CD4-positive, alpha-beta T cell treated with Interleukin-4 for 1 hour (primary cell): Measurements from ENCODE around the gene PTPN7.
"Not testable (repeated sequence)": the region's sequence is repeated elsewhere in the genome, so short reads cannot be mapped to it uniquely, and the experiment has no call there.

ENCODE experiments used
- DNase-seq, 2 donors: peaks; one replicate each; pipeline ENCODE4 v3.0.0-alpha.2; 2020 to 2022

PTPN7 gene

DNA sequence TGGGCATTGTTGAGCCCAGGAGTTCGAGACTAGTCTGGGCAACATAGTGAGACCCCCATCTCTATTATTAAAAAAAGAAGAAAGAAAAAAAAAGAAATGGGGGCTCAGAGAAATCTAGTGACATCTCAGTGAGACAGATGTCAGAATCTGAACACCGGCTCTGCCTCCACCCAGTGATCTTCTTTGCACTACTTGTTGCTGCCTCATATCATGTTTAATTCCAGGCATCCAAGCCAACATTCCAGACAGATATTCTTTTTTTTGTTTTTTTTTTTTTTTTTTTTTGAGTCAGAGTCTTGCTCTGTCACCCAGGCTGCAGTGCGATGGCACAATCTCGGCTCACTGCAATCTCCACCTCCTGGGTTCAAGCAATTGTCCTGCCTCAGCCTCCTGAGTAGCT lies 10.8 kb downstream of the PTPN7 start:
- no peak for DNase-seq

DNA sequence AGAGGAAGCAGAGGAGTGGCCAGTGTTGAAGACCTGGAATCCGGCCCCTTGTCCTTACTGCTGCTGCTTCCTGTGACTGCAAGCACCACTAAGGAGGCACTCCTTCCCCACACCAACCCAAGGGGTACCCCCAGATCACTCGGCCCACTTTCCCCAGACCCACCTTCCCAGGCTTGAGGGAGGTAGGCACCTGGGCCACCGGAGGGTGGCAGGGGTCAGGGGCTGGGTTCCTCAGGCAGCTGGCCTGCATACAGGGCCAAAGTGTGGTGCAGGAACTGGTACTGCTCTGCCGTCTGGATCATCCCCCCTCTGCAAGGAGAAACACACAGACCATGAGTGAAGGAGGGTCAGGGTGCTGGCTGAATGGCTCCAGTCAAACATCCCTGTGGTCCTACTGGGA lies 12.0 kb downstream of the PTPN7 start:
- DNase-seq: no peak

DNA sequence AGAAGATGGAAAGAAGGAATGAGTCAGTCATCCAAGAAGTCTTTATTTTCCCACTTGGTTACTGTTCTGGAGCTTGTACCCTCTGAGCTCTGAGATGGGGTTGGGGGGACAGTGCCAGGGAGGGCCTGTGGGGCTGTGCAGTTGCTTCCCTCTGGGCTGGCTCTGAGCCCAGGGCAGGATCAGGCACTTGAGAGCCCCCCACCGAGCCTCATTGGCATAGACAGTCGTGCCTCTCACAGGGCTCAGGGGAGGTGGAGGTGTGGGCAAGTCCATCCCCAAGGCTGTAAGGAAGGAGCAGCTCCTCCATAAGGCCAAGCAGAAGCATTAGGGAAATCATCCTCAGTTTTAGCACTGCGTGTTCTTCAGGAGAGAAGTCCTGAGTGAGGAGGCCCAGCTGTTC lies 13.4 kb downstream of the PTPN7 start:
- DNase-seq: no peak

DNA sequence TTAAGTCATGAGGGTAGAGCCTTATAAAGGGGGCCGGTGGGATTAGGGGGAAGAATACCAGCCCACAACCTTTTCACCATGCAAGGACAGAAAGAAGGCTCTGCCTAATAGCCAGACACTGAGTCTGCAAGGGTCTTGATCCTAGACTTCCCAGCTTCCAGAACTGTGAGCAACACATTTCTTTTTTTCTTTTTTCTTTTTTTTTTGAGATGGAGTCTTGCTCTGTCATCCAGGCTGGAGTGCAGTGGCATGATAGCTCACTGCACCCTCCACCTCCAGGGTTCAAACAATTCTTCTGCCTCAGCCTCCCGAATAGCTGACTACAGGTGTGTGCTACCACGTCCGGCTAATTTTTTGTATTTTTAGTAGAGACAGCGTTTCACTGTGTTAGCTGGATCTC lies 14.1 kb downstream of the PTPN7 start:
- DNase-seq: no peak

DNA sequence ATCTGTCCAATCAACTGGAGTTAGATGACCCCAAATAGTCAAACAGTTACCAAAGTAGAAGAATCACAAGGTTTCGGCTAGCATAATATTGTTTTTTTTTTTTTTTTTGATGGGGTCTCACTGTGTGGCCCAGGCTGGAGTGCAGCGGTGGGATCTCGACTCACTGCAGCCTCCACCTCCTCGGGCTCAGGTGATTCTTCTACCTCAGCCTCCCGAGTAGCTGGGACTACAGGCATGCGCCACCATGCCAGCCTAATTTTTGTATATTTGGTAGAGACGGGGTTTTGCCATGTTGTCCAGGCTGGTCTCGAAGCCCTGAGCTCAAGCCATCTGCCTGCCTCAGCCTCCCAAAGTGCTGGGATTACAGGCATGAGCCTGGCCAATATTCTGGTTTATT lies 14.7 kb downstream of the PTPN7 start:
- peak in 1 of 2 donors; percentile 17 for DNase-seq

DNA sequence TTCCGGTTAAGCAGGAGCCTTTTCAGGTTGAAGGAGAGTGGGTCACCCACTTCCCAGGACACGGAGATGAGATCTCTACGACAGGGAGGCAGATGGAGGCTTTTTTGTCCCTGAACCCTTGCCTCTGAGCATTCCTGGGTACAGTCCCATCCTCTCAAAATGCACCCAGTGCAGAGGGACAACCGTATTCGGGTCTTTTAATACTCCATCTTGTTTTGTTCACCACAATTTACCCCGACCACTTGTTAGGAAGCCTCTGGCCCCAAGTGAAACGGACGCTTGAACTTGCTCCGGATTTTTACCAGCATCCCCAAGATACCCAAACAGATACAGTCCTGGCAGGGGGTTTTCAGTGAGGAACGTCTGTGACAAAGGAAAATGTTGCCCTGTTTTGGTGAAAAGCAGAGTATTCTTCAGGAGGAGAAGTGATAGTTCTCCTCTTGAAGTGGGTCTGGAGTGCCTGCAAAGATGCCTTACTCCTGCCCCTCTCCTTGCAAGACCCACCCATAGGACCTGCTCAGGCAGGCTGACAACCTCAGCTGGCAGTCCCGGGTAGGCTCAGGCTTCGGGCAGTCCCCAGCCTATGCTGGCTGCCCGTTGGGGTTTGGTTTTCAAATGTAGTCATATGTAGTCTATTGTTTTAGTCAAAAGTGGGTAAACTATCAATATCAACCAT lies 15.2 kb downstream of the PTPN7 start:
- DNase-seq: peak; percentile 33 to 43

DNA sequence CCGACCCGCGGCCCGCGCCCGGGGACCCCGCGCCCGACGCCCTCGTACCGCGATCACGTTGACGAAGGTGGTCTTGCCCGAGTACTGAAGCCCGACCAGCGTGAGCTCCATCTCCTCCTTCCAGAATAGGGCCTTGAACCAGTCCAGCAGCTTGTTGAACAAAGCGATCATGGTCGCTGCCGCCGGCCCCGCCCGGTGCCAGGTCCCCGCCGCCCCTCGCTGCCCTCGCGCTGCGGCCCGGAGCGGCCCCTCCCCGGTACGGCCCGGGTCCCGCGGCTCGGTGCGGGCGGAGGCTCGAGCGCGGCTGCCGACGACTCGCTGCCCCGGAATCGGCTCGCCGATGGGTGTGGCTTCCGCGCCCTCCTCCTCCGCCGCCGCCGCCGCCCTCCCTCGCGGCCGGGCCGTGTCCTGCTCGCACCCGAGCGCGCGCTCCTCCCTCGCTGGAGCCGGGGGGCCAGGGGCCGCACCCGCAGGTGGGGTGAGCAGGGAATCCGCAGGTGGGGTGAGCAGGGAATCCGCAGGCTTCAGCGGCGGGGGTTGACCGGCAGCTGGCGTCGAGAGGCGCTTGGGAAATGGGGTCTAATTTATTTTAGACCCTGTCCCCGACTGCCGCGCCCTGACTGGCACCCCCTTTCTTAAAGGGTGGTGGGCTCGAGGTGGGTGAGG lies 15.9 kb downstream of the PTPN7 start, which contains the start of gene ARL8A:
Gene ARL8A, minus strand, starts transcription at position 336 of the 666 bp plus-strand sequence. Its CDS starts 165 bp downstream, at position 171.
- DNase-seq: peak; percentile 62 to 66

DNA sequence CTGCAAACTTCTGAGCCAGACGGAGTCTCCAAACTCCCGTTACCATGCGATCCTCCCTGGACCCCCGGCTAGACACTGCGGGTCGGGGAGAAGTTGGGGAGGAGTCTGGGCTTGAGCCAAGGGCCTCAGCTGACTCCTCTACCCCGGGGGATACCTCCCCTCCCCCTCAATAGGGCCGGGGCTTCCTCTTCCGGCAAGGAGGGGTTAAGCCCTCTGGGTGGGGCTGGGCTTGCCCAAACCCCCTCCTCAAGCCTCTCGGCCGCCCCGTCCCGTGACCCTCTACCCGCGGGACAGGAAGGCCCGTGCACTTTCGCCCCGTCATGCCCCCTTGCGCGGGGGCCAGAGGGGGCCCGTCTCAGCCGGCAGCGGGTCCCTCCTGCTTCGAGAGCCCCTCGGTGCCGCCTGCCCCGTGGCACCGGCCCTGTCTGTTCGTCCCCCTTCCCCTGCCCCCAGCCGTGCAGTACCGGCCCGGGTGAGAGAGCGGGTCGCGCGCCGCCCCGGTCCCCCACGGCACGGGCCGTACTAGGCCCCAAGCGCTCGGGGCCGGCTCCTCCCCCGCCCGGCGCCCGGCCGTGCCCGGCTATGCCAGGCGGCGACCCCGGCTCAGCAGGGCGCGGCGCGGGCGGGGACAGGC lies 16.5 kb downstream of the PTPN7 start:
- DNase-seq: peak in 1 of 2 donors; percentile 41

DNA sequence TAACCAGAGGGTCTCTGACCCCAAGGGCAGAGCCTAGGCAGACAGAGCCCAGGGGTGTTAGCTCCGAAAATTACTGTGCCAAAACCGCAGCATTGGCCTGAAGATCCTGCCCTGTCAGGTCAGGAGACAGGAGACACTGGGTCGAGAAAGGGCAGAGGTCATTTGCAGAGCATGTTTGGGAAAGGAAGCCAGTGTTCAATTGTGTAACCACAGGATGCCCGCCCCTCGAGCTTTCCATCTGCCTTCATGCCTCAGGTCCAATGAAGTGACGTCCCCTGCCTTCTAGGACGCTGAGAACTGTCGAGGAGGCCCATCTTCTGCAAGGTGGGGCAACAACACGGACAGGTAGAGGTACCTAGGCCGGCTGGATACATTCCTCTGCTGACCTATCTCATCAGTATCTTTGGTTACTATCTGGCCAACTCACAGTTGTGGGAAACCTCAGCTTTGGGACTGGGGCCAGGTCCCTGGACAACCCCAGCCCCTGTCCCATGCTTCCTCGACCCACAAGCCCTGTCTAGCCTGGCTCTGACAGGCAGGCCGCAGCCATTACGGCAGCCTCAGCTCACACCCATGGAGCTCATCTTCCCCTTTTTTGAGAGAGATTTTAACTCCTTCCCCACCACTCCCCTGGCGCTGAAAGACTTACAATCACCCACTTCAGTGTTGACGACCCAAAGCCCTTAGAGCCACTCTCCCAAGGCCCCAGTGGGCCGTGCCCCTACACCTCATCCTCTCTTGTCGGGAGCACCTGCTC lies 17.2 kb downstream of the PTPN7 start:
- DNase-seq: peak; percentile 33 to 47

DNA sequence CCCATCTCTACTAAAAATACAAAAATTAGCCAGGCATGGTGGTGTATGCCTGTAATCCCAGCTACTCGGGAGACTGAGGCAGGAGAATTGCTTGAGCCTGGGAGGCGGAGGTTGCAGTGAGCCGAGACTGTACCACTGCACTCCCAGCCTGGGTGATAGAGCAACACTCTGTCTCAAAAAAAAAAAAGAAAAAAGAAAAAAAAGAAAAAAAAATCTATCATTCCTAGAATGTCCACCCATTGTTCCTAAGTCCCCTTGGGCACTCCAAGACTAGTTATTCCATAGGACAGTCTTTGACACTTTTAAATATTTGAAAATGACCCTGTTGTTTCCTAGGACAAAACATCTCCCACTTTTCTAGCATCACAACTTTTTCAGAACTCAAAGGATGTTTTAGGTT lies 18.9 kb downstream of the PTPN7 start:
- not testable (repeated sequence) for DNase-seq

DNA sequence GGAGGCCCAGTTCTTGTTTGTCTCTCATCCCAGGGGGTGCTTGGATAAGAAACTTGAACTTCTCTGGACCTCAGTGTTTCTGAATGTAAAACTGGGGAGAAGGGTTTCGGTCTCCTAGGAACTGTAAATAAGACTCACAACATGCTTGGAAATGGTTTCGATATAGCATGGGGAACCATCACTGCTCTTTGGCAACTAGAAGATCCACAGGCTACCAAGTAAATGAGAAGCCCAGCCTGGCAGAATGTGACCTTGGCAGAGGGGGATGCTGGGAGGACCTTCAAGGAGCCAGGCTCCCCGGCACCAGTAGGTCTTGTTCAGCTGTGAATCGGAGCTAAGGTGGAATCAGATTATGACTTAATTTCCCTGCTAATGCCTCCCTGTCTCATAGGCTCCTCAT lies 19.6 kb downstream of the PTPN7 start:
- DNase-seq: no peak

DNA sequence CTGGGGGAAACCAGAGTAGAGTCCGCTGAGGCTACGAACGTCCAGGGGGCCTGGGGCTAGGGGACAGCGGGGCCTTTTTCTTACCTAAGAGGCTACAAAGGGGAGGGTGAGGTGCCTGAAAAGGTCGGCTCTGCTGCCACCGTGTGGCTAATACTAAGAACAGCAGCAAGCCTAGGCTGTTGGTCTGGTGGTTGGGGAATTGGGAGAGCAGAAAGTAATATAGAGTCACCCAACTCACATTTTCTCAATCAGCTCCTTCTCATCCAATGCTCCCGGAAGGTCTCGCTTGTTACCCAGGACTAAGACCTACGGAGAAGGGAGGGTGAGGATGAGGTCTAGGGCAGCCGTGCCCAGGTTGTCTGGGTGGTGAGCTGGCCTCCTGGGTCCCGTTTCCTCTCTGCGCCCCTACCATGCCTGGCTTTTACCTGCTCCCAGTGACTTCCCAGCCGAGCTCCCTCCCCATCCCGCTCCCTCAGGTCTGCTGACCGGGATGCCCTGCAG lies 25.1 kb downstream of the PTPN7 start:
- DNase-seq: peak; percentile 57 to 68

DNA sequence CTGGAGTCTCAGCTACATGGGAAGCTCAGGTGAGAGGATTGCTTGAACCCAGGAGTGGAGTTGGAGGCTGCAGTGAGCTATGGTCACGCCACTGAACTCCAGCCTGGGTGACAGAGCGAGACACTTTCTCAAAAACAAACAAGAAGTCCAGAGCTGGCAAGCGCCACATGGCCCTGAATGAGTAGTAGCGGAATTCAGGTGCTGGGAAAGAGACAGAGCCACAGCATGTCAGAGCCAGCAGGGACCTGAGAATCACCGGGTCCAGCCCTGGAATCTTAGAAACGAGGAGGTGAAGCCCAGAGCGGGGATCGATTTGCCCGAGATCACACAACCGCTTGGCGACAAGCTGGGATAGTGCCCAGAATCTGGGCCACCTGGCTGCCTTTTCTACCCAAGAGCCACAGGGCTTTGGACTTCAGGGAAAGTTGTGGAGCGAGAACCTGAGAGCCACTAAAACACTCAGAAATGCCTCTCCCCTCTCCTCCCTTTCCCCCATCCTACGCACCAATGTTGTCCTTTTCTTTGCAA lies 25.7 kb downstream of the PTPN7 start:
- DNase-seq: no peak

DNA sequence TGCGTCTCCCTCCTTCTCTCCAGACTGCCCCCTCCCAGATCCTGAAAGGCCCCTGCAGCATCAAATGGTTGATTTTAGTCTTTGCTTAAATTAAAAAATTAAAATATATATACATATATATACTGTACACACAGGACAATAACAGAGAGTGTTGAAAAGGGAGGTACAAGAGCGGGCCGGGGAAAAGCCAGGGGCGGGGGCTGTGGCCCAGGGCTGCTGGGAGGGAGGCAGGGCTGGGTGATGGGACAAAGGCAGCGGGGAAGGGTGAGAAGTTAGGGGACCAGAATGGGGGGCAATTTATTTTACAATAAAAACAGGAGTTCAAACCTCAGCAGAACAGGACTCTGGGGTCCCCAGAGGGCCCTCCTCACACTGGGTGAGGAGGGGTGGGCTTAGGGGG lies 26.4 kb downstream of the PTPN7 start:
- no peak for DNase-seq

DNA sequence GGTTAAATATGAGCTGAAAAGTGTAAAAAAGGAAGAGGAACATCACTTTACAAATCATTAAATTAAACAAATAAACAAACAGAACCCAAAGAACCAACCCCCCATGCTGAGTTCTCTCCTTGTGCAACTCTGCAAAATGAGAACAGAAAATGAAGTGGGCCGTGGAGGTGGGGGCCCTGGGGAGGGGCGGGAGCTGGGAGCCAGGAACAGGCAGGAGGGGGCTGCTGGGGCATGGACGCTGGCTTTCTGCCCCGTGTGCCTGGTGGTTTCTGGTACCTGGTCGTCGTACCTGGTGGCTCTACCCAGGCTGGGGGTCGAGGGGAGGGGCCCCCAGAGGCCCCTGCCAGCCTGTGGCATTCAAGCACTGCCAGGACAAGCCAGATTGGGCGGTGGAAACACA lies 26.9 kb downstream of the PTPN7 start:
- DNase-seq: no peak

DNA sequence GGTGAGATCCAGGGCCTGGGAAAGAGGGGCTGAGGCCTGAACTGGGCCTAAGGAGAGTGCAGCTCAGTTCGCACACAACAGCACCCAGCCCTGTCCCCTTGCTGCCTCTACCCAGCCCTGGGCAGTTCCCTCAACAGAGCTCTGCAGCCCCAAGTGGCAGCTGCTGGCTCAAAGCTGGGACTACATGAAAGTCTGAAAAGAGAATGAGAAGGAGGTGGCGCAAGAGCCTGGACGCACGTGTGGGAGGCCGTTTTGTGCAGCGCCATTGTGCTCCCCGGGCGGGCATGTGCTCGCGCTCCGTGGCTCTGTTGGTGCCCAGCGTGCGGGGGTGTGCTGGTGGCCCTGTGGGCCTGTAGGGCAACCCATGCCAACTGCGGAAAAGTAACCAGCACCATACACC lies 27.4 kb downstream of the PTPN7 start:
- DNase-seq: no peak

DNA sequence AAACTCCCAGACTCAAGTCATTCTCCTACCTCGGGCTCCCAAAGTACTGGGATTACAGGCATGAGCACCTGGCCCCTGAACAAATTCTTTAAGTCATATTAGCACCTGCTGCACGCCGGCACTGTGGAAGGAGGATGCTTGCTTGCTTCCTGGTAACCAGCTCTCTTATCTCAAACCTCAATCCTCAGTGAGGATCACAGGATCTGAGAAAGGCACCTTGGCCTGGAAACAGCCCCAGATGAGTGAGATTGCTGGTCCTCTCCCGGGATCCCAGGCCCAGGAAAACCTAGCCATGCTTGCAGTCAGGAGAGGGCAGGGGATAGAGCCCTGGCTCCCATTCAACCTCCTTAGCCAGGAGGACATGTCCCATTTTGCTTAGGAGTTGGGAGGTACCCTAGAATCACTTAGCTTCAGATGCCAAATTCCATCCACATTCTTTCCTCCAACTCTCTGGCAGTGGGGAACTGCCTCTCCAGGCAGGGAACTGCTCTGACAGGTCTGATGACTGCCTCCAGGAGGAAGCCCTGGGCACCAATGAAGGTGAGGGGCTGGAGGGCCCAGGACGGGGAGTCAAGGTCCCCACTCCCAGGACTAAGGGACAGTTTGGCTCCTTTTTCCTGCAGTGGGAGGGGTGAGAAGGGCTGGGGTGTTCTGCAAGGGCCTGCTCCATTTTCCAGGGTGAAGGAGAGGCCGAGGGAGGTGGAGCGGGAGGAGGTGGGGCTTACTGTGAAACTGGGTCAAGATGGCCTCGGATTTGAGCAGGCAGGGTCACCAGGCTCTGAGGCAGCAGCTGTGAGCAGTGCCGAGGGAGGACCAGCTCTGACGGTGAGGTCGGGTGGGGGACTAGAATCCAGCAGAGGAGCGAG lies 28.2 kb downstream of the PTPN7 start:
- DNase-seq: no peak

DNA sequence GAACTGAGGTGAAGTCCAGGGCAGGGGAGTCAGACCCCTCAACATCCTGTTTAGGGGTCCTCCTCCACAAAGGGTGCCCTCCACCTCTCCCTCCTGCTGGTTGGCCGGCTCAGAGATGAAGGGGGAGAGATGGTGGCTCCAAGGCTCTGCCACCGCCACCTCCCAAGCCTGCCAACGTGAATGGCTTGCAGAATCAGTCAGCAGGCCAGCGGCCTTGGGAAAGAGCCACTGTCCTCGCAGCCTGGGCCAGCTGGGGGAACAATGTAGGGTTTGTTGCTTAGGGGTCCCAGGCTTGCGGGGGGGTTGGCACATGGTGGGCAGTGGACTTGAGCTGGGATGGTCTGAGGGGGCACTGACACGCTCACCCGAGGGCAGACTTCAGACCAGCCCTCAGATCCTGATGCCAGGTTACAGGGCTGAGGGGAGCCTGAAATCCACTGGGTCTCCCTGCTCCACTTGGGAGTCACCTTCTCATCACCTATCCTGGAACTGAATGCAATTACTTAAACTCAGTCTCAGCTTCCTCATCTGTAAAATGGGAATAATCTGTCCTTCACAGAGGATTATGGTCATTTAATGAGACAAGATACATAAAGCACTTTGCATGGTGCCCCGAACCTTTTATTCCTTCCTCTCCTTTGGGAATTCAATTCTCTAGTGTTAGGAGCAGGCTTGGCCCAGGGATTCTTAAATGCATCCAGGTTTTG lies 29.4 kb downstream of the PTPN7 start:
- DNase-seq: no peak

DNA sequence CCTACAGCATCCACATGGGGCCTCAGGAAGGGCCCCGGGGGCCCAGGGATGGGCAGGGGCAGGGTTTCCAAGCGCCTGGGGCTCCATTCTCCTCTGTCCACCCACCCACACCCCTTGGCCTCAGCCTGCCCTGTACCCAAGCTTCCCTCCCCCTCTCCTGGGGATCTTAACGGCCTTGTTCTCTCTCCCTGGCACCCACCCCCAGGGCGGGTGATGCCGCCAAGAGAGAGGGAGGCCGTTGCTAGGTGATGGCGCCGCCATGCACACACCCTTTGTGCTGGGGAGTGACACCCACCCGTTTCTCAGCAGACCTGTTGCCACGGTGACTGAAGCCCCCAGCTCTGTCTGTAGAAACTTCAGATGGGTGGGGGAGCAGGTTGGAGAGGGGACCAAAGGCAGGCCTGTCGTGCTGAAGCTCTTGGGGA lies 30.1 kb downstream of the PTPN7 start:
- no peak for DNase-seq

DNA sequence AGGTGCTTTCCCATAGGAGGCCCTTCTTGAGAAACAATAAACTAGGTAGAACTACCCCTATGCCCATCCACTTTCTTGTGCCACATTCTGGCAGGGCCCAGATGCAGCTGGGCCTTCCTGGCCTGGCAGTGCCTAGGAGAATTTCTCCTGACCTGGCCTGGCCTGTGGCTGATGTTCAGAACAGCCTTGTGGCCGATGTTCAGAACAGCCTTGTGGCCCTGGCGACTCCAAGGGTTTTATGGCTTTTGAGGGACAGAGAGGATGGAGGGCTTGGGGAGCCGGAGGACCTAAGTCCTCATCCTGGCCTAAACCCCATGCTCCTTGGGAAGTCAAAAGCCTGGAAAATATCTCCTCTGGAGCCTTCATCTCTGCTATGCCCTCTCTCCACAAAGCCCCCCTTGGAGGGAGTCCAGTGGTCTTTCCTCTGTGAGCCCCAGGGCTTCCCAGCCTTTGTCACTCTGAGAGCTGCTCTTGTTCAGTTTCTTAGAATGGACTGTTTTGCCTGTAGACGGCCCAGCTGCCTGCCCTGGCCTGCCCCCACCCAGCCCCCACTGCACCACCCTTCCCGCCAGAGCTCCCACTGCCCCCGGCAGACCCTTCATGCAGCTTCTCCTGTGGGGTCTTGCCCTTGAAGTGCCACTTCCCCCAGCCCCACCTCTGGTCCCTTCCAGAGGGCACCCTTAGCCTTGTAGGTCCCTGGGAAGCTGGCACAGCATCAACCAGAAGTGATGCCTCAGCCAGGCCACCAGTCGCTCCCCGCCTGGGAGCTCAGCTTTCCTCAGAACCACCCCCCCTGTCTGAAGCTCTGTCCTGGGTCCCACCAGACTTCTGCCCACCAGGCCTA lies 30.7 kb downstream of the PTPN7 start:
- DNase-seq: no peak
